Superior temporal gyrus (tissue), 1 donor: ENCODE results near the gene JAK2.
"Not testable (repeated sequence)": the region's sequence is repeated elsewhere in the genome, so short reads cannot be mapped to it uniquely, and the experiment has no call there.

ENCODE experiments used
- DNase-seq: peaks from one replicate; pipeline ENCODE4 v3.0.0-alpha.2; 2016; ENCODE audit errors: extremely low spot score

JAK2 gene

GRCh38 chr9:4980086-4980727, 4.9 kb upstream of the JAK2 start:
- DNase-seq, result no peak

DNA sequence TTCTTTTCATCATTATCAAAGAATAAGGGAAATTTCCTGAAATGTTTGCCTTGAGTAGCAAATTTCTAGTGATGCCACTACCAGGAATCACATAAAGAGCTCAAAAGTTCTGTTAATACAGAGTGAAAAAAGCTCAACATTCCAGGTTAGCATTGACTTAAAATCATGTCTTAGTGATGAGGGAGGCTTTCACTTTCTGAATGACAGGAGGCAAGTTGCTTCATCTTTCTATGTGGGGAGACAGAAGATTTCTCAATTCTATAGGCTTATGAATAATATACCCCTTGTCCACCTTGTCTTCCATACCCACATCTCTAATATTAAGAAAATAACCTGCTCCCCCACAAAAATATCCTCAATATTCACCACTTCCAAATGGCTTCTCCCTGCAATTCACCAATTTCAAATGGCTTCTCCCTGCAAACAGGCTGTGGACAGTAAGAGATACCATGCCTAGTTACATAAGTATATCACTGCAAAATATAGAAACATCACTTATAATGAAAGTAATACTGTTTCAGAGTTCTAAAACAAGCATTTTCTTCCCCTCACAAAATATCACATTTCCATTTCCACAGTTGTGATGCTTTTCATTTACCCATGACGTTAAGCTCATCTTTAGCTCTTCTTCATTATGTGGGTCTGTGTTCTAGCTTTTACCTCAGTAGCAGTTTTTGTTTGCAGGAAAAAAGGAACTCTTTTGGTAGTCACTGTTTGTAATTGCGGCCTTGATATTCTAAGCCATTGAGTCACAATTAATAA, 2.2 kb upstream of the JAK2 start:
- DNase-seq, result no peak

DNA sequence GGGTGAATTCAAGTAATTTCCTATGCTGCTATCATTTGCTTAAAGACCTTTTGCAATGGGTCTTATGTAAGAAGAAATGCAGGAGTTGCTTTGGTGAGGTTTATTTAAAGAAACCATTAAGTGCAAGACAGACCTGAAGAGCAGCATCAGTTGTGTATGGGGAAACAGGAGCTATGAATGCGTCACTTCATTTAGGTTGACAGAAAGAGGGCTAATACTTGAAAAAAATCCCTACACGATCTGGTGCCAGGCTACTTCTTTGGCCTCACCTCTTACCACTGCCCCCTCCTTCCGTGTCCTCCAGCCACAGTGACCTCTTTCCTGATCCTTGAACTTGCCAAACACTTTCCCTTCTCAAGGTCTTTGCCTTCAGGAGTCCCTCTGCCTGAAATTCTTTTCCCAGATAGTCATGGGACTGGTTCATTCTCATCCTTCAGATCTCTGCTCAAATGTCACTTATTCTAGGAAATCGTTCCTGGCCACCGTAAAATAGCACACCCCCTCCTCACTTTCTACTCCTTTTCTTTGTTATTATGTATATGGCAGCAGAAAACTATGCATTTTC, 1.4 kb upstream of the JAK2 start:
- DNase-seq, result no peak

DNA sequence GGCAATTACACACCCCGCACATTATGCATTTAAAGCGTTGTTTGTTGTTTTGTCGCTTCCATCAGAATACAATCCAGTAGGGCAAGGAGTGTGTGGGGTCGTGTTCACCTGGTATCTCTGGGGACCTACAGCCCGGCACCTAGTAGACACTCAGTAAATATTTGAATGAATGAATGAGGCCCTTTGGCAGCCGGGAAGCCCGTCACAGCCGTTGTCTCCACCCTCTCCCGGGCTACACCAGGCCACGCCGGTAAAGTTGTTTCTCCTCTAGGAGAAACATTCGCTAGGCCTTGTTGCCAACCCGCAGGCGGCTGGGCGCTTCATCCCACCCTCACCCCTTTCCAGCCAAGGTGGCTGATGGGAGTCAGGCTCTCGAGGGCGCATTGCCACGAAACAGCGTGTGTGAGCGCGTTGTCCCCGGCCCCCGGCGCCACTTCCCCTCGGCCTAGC, 876 bp upstream of the JAK2 start:
- no peak for DNase-seq

DNA sequence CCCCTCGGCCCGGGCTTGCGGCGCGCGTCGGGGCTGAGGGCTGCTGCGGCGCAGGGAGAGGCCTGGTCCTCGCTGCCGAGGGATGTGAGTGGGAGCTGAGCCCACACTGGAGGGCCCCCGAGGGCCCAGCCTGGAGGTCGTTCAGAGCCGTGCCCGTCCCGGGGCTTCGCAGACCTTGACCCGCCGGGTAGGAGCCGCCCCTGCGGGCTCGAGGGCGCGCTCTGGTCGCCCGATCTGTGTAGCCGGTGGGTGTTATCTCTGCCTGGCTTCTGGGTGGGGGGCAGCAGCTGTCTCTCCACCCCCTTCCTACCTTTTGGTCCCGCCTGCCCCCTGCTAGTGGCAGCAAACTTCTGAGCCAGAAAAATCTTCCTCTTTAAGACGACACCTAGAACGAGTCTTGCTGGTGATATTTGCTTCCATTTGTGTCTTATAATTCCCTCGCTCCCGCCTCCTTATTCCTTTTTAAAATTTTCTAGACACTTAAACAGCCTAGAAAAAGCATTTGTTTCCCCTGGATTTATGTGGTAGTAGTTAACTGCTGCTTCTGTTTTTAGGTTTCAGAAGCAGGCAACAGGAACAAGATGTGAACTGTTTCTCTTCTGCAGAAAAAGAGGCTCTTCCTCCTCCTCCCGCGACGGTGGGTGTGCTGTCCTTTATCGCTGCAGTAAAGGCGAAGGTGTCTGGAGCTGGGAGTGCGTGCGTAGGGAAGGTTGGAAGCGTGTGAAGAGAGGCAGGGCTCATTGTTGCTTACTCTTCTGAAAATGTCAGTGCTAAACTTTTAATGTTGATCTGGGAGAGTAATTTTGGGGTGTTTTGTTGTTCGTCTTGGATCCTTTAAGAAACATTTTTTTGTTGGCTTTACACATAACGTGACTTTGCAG, 554 bp downstream of the JAK2 start:
- peak; percentile 71 for DNase-seq

GRCh38 chr9:4986296-4986695, 1.2 kb downstream of the JAK2 start:
- no peak for DNase-seq

GRCh38 chr9:4986783-4987182, 1.7 kb downstream of the JAK2 start:
- no peak for DNase-seq

DNA sequence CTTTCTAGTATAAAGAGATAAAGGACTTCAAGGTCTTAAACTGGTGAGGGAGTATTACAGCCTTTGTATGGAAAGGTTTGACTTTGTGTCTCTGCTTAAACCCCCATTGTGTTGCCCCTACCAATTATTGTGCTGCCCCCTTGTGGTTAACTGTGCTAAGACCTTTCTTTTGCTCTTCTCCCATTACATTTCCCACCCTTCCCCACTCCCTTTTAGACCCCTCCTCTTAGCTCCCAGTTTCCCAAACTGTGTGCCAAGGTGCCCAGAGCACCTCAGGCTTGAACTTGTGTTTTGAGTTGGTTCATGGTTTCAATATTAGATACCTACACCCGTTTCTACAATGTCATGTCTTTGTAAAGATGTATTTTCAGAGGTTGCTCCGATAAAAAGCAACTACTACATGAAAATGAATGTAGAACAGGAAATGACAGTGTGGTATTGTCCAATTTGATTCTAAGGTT, 2.9 kb downstream of the JAK2 start:
- DNase-seq, result peak; percentile 84

- DNase-seq, result no peak
These were observed 7.8 kb downstream of the JAK2 start for GRCh38 chr9:4992872-4993271.

DNA sequence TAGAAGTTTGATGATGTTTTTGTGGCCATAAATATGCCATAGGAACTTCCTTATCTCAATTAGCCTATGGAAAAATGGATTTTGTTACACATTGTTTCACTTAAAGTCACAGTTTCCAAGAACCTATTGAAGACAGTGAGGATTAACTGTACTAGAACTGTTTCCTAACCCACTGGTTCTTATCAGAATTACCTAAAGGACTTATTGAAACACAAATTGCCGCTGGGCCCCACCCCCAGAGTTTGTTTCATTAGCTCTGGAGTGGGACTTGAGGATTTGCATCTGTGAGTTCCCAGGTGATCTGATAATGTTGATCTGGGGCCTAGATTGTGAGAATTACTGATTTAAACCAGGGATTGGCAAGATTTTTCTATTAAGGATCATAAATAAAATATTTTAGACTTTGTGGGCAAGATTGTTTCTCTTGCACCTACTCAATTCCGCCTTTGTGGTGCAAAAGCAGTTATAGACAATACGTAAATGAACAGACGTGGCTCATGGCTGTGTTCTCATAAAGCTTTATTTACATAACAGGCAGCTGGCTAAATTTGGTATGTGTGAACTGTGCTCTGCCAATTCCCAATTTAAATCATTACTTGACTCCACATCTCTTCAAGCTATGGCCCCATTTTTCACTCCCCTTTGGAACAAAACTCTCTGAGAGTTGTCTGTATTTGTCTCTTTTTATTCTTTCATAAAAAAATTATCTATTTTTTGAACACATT, 9.3 kb downstream of the JAK2 start:
- DNase-seq, result peak; percentile 67

DNA sequence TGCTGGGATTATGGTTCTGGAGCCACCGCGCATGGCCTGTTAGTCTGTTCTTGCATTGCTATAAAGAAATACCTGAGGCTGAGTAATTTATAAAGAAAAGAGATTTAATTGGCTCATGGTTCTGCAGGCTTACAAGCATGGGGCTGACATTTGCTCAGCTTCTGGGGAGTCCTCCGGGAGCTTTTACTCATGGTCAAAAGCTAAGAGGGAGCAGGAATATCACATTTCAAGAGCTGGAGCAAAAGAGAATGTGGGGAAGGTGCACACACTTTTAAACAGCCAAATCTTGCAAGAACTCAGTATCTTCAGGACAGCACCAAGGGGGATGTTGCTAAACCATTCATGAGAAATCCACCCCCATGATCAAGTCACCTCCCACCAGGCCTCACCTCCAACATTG, 12.1 kb downstream of the JAK2 start:
- DNase-seq, result no peak

DNA sequence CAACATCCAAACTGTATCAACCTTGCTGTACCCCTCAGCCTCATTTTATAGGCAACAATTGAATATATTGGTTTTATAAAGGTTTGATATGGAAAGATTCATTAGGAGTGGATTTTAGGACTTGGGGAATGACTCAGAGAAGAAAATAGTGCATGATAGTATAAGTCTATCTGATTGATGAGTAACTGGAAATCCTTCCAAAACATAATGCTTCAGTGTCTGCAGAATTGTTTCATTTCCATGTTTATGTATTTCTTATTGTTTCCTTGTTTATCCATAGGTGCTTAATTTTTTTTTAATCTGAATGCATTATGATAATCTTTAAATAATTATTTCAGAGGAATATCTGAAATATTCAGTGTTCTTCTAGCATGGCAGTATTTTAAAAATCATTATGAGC, 12.6 kb downstream of the JAK2 start:
- DNase-seq, result no peak

GRCh38 chr9:5002811-5003210, 17.7 kb downstream of the JAK2 start:
- DNase-seq, result no peak

DNA sequence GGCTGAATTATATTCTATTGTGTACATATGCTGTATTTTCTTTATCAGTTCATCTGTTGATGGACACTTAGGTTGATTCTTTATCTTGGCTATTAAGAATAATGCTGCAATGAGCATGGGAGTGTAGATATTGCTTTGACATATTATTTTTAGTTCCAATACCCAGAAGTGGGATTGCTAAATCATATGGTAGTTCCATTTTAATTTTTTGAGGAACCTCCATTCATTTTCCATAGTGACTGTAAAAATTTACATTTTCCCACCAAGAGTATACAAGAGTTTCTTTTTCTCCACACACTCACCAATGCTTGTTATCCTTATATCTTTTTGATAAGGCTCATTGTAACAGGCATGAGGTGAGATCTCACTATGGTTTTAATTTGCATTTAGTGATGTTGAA, 19.4 kb downstream of the JAK2 start:
- DNase-seq, result no peak

GRCh38 chr9:5008202-5008601, 23.1 kb downstream of the JAK2 start:
- DNase-seq, result no peak

- no peak for DNase-seq
These were observed 28.3 kb downstream of the JAK2 start for GRCh38 chr9:5013374-5013773.

DNA sequence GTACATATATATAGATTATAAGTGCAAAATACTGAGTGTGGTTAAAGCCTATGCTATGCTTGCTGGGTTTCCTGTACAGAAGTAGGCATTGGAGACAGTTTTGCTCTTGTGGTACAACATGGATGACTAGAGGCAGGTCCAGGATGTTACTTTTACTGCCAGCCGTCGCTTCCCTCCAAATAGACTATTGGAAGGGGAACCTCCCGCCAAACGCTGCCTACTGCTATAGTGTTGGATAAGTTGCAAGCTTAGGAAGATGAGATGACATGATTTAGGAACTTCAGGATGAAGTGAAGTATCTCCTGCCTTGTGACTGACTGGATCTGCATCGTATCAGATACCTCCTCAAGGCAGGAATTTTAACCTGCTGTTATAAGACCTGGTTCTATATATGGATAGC, 30.9 kb downstream of the JAK2 start:
- no peak for DNase-seq

DNA sequence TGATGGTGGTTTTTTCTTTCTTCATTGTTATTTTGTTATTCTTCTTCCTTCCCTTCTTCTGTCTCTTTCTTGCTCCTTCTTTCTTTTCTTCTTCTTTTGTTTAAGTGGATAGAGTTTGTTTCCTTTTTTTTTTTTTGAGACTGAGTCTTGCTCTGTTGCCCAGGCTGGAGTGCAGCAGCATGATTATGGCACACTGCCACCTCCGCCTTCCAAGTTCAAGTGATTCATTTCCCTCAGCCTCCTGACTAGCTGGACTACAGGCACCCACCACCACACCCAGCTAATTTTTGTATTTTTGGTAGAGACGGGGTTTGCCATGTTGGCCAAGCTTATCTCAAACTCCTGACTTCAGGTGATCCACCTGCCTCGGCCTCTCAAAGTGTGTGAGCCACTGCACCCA, 40.3 kb downstream of the JAK2 start:
- DNase-seq, result no peak

DNA sequence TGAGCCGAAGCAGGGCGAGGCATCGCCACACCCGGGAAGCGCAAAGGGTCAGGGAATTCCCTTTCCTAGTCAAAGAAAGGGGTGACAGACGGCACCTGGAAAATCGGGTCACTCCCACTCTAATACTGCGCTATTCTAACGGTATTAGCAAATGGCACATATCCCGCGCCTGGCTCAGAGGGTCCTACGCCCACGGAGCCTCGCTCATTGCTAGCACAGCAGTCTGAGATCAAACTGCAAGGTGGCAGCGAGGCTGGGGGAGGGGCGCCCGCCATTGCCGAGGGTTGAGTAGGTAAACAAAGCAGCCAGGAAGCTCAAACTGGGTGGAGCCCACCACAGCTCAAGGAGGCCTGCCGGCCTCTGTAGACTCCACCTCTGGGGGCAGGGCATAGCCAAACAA, 46.9 kb downstream of the JAK2 start:
- DNase-seq, result not testable (repeated sequence)

GRCh38 chr9:5040730-5041389, 55.8 kb downstream of the JAK2 start:
- DNase-seq, result no peak
